Measurements from ENCODE around the gene APOBEC3H.

APOBEC3H gene

DNA sequence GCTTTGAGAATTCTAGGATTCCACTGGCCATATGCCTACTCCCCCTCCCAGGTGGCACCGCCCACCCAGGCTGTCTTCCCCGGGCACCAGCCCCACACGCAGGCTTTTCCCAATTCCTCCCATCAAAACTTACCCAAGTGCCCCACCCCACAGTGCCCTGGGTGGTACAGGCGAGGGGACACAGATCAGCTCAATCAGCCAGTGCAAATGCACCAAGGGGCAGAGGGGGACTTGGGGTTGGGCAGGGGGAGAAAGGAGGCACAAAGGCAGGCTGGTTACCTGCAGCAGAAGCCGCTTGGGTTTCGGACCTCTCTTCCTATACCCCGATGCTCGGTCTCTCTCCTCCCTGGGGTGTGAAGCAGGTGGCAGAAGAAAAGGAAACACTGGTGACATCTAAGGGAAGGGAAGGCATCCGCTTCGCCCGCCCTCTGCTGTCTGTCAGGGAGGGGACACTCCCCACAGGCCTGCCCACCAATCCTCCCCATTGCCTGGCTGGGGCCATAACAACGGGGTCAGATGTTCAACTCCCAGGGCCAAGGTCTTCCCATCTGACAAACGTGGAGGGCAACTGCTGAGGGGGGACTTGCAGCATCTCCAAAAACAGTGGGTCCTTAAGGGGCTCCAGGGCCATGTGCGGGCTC is 41.4 kb downstream of the APOBEC3H start:
- DNase-seq, result no peak

DNA sequence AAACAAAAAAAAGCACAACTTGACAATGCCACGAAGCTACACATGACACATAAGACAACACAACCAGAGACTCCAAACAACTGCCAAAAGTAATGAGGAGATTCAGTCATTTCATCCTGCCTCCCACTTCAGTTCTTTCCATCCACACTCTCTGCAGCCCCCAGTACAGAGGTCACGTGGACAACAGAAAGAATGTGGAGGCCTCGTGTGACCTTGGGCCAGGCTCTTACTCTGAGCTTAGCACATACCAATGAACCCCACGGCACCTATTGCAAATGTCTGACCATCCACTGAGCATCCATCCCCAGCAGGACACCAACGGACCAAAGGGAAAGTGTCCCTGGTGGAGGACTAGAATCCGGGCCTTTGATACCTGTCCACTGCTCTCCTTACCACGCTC is 42.9 kb downstream of the APOBEC3H start:
- DNase-seq, result no peak

DNA sequence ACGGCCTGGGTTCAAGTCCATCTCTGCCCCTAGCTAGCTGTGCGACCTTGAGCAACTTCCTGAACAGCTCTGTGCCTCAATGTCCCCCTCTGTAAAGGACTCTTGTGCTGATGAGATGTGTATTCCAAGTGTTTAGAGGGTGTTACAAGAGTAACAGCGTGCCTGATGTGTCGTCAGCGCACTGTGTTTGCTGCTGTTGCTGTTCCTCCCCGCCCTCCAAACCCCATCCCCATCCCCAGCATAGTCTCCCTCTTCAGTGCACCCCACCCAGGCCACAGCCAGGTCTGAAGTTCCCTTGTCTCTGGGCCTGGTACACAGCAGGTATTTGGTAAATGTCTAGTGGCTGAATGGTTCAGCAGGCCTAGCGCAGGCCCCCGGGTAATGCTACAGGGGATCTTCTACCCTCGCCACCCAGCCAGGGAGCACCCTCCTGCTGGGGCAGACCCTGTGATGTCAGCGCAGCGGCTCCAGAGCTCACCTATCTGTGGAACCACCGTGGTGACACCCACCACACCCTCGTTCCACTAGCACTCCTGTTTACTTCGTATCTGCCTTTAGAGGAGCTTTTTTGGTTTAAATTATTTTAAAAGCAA is 45.1 kb downstream of the APOBEC3H start:
- DNase-seq, result no peak

DNA sequence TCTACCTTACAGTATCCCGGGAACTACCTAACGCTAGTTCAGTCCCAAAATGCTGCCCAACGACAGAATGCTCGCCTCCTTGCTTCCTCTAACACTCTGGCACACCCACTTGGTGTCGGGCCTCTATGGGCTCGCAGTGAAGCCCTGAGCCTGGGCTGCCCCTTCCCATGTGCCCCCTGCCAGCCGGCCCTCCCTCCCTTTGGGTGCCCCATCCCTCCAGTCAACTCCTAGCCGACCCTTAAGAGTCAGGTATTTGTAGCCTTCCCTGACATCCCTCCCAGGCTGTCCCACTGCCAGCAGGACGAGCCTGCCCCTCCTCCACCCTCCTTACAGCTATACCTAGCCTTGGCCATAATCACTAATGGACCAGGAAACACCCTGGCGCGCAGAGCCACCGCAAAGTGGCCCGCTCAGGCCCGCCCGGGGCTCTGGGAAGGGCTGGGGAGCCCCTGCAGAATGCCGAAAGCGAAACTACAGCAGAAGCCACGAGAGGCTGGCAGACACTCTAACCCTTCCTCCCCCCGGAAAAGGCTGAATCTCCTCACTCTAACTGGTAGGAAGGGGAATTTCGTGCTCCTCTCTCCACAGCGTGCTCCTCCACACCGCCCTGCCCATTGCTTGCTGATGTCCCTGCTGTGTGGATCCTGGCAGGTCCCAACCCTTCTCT is 47.2 kb downstream of the APOBEC3H start:
- peak; percentile 8 for DNase-seq

DNA sequence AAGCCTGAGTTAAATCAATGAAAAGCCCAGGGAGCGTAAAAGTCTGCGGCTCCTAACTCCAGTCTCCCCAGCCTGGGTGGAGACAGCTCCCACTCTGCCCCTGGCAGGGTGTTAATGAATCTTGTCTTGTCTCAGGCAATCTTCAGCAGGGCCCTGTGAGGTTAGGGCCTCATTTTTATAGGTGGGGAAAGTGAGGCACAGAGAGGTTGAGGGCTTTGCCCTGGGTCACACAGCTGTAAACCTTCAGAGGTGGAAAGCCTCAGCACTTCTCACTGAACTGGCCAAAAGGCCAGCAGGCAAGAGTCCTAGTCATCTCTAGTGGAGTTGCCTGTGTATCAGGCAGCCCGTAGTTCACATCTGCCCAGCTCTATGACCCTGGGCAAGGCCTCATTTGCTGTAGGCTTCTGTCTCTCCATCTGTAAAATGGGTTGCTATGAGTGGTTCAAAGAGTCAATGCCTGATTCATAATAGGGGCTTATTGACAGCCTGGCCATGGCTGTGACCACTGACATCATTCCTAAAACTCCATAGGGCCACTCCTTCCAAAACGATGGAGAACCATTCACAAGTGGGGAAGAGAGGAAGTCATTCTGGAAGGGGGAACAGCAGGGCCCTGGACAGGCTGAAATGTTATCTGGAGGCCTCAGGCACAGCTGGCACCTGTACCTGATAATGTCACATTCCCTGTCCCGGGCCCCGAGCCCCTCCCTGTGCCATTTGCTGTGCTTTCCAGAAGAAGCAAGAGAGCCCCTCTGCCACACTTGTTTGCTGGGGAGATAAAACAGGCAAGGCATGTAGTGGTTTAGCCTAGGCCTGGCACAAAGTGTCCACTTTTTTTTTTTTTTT is 49.4 kb downstream of the APOBEC3H start:
- DNase-seq, result no peak

DNA sequence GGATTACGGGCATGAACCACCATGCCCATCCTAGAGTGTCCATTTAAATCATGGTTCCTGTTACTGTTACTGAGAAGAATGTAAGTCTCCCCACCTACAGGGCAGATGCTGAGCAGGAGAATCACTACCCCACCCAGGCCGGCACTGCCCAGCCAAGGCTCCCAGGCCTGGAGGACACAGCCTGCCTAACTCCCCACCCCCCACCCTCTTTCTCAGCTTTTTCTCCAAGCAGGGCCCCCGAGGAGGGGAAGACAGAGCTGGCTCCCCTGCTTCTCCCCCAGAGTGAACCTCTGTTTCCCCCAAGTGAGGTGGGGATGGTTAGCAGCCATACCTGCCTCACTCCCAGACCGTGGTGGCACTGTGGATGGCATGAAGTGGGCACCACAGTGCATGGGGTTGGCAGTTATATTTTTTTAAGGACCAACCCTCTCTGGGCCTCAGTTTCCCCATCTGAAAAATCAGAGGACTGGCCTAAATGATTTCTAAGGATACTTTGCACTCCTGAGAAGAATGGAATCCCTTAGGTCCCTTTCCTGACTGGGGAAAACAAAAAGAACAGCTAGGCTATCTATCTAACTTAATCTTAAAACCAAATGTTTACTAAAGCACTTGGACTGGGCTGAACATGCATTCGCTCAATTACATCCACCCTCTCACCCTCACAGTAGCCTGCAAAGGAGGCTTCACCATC is 50.4 kb downstream of the APOBEC3H start:
- DNase-seq, result no peak

DNA sequence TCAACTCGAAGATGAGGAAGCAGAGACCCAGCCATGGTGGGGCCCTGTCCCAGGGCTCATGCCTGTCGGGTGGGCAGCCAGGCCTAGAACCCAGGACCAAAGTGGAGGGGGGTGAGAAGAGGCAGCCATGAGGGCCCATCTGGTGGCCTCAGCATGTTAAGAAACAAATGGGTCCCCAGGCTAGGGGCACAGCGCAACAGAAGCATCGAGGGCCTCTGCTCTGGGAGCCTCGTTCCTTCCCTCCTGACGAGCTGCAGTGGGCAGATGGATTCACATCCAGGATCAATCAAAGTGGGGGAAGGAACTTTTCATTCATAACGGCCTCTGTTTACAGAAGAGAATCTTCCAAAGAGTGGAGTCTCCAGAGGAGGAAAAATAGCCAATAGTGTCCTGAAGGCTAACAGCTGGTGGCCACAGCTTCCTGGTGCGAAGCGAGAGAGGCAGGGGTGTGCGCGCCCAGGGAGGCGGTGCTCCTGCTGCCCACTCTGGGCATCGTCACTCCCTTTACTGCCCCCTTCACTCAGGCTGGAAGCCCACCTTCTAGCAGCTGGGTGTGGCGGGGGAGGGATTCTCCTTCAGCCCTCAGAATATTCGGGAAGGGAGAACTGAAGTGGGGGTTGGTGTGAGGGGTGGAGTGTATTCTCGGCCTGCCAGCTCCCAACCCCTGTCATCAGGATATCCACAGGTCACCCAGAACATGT is 51.1 kb downstream of the APOBEC3H start:
- DNase-seq, result no peak

DNA sequence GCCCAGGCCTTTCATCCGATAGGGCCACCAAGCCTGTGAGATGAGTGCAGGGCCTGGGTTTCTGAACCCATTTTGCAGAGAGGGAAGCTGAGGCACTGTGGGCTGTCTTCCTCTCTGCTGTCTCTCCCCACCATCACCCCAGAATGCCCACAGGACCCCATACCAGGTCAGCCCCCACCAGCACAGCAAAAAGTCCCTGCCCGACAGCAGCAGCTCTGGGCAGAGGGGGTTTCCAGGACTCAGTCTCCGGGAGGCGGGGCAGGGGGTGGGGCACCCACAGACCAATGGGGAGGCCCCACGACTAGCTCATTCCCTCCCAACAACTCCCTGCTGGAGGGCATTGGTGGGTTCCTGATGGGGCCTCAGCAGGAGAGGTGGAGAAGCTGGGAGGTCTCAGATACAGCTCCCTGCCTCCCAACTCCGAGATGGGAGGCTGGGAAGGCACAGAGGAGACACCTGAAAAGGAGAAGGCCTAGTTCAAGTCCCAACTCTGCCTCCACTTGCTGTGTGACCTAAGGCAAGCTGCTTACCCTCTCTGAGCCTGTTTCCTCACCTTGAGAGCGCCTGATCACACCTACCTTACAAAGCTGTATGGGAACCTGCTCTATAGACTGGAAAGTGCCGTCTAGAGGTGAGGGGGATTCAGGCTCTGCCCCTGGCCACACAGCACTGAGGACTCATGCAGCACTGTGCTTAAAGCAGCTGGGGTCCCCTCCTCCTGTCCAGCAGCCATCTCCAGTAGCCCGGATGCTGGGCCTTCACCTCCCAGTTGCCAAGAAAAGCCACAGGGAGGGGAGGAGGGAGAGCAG is 51.9 kb downstream of the APOBEC3H start:
- no peak for DNase-seq

DNA sequence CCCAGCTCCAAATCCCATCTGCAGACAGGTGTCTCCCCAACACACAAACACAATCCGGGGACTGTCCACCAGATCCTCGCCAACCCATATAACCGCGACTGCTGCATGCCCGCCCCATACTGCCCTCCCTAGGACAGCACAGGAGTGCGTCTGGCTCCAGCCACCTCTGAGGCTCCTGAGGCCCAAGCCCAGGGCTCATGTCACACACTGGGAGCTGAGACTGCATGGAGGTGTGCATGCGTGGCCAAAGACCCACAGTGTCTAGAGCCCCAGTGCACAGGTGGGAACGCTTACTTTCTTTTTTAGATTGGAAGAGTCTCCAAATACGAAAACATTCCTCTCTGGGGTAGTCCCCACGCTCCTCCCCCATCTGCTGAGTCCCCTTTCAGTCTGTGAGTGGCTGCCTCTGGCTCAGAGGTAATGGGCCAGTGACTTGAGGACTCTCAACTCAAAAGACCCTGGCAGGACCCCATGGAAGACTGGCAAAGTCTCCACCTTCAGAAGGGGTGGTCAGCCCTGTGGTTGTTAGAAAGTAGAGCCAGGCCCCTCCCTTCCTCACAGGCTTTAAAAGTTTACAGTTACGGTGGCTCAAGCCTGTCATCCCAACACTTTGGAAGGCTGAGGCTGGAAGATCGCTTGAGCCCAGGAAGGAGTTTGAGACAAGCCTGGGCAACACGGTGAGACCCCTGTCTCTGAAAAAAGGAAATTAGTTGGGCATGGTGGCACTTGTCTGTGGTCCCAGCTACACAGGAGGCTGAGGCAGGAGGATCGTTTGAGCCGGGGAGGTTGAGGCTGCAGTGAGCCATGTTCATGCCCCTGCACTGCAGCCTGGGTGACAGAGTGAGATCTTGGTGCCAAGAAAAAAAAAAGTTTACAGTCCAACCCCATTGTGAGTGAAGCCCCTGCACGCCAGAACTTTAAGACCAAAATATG is 53.1 kb downstream of the APOBEC3H start:
- DNase-seq, result no peak

DNA sequence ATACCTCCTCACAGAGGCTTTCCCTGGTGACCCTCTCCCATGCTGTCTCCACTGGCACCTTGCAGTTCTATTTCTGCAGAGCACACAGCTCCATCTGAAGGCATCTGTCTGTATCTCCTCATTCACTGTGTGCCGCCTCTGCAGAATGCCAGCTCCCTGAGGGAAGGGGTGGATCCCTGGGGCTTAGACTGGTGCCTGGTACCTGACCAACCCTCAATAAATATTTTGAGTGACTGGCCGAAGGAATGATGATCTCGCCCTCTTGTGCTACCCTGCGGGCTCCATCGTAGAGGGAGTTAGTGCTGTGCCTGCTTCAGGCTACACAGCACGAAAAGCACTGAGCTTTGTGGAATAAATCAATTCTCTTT is 53.8 kb downstream of the APOBEC3H start:
- DNase-seq, result no peak

DNA sequence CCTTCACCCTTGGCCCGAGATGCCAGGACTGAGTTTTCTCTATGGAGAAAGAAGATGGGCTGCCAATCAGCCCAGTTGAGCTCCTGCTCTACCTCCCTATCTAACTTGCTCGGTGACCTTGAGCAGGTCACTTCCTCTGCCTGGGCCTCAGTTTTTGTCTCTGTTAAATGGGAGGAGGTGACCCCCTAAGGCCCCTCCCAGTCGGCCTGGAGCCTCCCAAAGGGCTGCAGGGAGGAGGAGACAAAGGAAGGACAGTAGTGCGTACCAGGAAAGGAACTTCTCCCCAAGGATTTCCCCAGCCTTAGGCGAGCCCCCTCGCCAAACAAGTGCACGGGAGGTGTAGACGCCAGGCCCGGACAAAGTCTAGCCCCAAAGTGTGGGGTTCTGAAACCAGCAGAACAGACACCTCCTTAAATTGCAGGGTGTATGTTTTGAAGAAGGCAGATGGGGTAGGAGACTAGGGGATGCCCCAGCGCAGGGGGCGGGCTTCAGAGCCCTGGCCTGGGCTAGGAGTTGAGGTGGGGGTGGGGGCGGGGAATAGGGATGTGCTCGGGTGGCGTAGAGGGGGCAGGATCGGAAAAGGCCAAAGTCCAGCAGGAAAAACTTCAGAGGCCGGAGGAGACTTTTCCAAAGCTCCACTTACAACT is 54.4 kb downstream of the APOBEC3H start:
- no peak for DNase-seq

DNA sequence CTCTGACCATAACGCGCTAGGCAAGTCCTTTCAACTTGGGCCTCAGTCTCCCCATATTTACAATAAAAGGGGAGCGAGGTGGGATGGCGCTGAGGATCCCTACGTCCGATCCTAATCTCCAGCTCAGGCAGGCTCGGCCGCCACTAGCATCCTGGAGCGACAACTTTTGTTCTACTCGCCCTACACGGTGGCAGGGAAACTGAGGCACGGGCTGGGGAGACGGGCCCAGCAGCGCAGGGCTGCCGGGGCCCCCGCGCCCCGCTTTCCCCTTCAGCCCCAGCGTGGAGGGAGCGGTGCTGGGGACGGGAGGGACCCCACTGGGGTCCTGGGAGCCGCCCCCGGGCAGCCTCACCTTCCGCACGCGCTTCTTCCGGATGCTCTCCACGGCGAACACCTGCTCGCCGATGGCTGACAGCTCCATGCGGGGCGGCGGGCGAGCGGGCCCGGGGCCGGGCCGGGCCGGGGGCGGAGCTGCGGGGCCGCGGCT is 55.0 kb downstream of the APOBEC3H start:
- no peak for DNase-seq

DNA sequence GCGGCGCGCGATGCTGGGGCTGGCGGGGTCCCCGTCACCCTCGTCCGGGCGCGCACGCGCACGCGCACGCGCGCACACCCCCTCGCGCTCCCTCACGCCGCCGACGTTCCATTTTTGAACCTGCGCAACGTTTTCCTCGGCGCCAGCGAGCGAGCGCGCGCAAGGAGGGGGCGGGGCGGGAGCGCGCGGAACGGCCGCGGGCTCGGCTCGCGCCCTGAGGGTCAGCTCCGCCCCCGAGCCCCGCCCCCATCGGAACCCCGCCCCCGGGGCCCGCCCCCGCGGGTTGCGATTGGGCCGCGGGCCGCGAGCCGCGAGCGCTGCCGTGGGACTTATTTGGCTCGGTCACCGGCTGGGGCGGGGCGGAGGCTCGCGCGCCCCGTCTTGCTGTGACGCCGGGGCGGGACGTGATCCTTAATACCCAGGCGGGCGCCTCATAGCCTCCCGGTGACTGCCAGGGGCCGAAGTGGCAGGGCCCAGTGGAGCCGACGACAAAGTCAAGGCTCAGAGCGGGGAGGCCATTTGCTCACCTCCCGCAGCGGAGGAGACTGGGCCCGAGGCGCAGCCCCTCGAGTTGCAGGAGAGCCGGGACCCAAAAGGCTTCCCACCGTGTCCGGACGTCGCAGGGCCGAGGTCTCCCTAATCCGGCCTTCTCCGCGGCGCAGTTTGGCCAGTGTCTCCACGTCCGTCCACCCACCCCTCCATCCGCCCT is 55.6 kb downstream of the APOBEC3H start, which contains the start of gene CBX7:
TSS of gene CBX7 (minus strand) at position 170 of the 709 bp plus-strand sequence. CDS start 236 bp downstream, outside the sequence.
- peak; percentile 22 for DNase-seq

DNA sequence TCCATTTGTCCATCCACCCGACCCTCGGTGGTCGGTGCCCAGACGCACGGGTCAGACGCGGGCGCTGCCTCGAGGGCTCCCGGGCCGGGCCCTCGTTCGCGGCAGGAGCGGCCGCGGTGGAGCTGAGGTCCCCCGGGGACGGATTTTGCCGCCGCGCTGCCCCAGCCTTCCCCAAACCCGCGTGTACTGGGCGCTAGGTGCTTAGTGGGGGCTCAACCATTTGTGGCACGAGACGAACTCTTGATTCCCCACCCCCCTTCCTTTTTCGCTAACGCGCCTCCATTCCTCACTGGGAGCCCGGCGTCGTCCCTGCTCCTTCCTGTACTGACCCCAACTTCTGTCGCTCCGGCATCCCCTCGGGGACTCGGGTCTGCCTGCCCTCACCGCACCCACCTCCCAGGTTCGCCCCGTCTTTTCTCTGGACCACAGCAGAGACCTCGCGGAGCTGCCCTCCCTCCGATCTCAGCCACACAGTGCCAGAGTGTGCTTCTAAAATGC is 56.2 kb downstream of the APOBEC3H start:
- no peak for DNase-seq
